SK-N-SH treated with all-trans-retinoic acid at 6 μM for 48 hours (cell line): ENCODE measurements around the gene PDE4B.

Experiments
- ATAC-seq: fragments of 200-7000 bp; cut with Tn5 transposase; 3 replicates; pipeline ENCODE4 v1.9.1; 2020; ENCODE audit warnings: mild to moderate bottlenecking, moderate library complexity
- ARNTL ChIP-seq: fragments of 450-650 bp; formaldehyde crosslinking; IDR thresholded peaks from 2 replicates; pipeline ENCODE4 v1.5.0; 2020; ENCODE audit warnings: low read depth, mild to moderate bottlenecking, moderate library complexity, borderline replicate concordance
- BACH2 ChIP-seq: fragments of 250-450 bp; sonication (Bioruptor Pico); IDR thresholded peaks from 2 replicates; pipeline ENCODE4 v1.9.0; 2021; ENCODE audit warnings: mild to moderate bottlenecking, borderline replicate concordance
- CREB5 ChIP-seq: fragments of 250-450 bp; sonication (Bioruptor Pico); IDR thresholded peaks from 2 replicates; pipeline ENCODE4 v1.5.1; 2020; ENCODE audit warnings: low read depth, mild to moderate bottlenecking, moderate library complexity
- CSDC2 ChIP-seq: fragments of 250-450 bp; sonication (Bioruptor Pico); IDR thresholded peaks from 2 replicates; pipeline ENCODE4 v1.5.0; 2020; ENCODE audit warnings: mild to moderate bottlenecking, moderate library complexity
- CSRNP3 ChIP-seq: fragments of 250-450 bp; sonication (Bioruptor Pico); IDR thresholded peaks from 2 replicates; pipeline ENCODE4 v1.5.1; 2021; ENCODE audit warnings: mild to moderate bottlenecking, moderate library complexity
- ESRRG ChIP-seq: fragments of 250-450 bp; sonication (Bioruptor Pico); IDR thresholded peaks from 2 replicates; pipeline ENCODE4 v1.6.1; 2021; ENCODE audit warnings: mild to moderate bottlenecking
- GLIS3 ChIP-seq: fragments of 250-450 bp; sonication (Bioruptor Pico); IDR thresholded peaks from 2 replicates; pipeline ENCODE4 v1.5.0; 2020; ENCODE audit warnings: mild to moderate bottlenecking, moderate library complexity
- ISL1 ChIP-seq: fragments of 250-450 bp; sonication (Bioruptor Pico); IDR thresholded peaks from 2 replicates; pipeline ENCODE4 v2.1.2; 2022; ENCODE audit warnings: mild to moderate bottlenecking, moderate library complexity
- OSR1 ChIP-seq: fragments of 250-450 bp; sonication (Bioruptor Pico); IDR thresholded peaks from 2 replicates; pipeline ENCODE4 v1.8.0; 2022; ENCODE audit warnings: moderate library complexity, mild to moderate bottlenecking, inconsistent platforms
- PATZ1 ChIP-seq: fragments of 250-450 bp; sonication (Bioruptor Pico); IDR thresholded peaks from 2 replicates; pipeline ENCODE4 v1.8.0; 2020; ENCODE audit warnings: mild to moderate bottlenecking, moderate library complexity, borderline replicate concordance
- POU6F1 ChIP-seq: fragments of 250-450 bp; sonication (Bioruptor Pico); IDR thresholded peaks from 2 replicates; pipeline ENCODE4 v1.8.0; 2021; ENCODE audit warnings: low read depth, mild to moderate bottlenecking, moderate library complexity, borderline replicate concordance
- PPARA ChIP-seq: fragments of 250-450 bp; sonication (Bioruptor Pico); IDR thresholded peaks from 2 replicates; pipeline ENCODE4 v1.5.0; 2020; ENCODE audit warnings: mild to moderate bottlenecking, borderline replicate concordance
- RARB ChIP-seq: fragments of 250-450 bp; sonication (Bioruptor Pico); IDR thresholded peaks from 2 replicates; pipeline ENCODE4 v1.8.0; 2021; ENCODE audit warnings: mild to moderate bottlenecking, moderate library complexity
- SNAI2 ChIP-seq: fragments of 250-450 bp; sonication (Bioruptor Pico); IDR thresholded peaks from 2 replicates; pipeline ENCODE4 v1.5.0; 2020; ENCODE audit warnings: mild to moderate bottlenecking, moderate library complexity
- TCF4 ChIP-seq: fragments of 250-450 bp; sonication (Bioruptor Pico); IDR thresholded peaks from 2 replicates; pipeline ENCODE4 v1.8.0; 2021; ENCODE audit warnings: mild to moderate bottlenecking, moderate library complexity, borderline replicate concordance
- TOX ChIP-seq: fragments of 250-450 bp; sonication (Bioruptor Pico); IDR thresholded peaks from 2 replicates; pipeline ENCODE4 v1.8.0; 2021; ENCODE audit warnings: mild to moderate bottlenecking, moderate library complexity, borderline replicate concordance
- TSHZ2 ChIP-seq: fragments of 250-450 bp; sonication (Bioruptor Pico); IDR thresholded peaks from 2 replicates; pipeline ENCODE4 v1.5.0; 2020; ENCODE audit warnings: mild to moderate bottlenecking, moderate library complexity
- ZC3H10 ChIP-seq: fragments of 250-450 bp; sonication (Bioruptor Pico); IDR thresholded peaks from 2 replicates; pipeline ENCODE4 v1.5.1; 2021; ENCODE audit warnings: mild to moderate bottlenecking, moderate library complexity
- ZFP3 ChIP-seq: fragments of 250-450 bp; sonication (Bioruptor Pico); IDR thresholded peaks from 2 replicates; pipeline ENCODE4 v1.5.0; 2020; ENCODE audit warnings: mild to moderate bottlenecking, moderate library complexity
- ZFP30 ChIP-seq: fragments of 450-650 bp; formaldehyde crosslinking; IDR thresholded peaks from 2 replicates; pipeline ENCODE4 v1.5.0; 2022; ENCODE audit warnings: mild to moderate bottlenecking, moderate library complexity
- ZNF565 ChIP-seq: fragments of 450-650 bp; formaldehyde crosslinking; conservative IDR thresholded peaks from 2 replicates; pipeline ENCODE4 v1.5.0; 2020; ENCODE audit warnings: low read depth, mild to moderate bottlenecking, moderate library complexity
- ZNF70 ChIP-seq: fragments of 450-650 bp; formaldehyde crosslinking; IDR thresholded peaks from 2 replicates; pipeline ENCODE4 v1.5.0; 2020; ENCODE audit warnings: mild to moderate bottlenecking, moderate library complexity
- ZNF8 ChIP-seq: fragments of 450-650 bp; formaldehyde crosslinking; IDR thresholded peaks from 2 replicates; pipeline ENCODE4 v1.5.0; 2020; ENCODE audit warnings: mild to moderate bottlenecking, moderate library complexity

PDE4B gene

GRCh38 chr1:65939191-65939590 is 146.5 kb downstream of the PDE4B start:
- ATAC-seq: no peak

GRCh38 chr1:65939636-65940035 is 146.9 kb downstream of the PDE4B start:
- ATAC-seq: no peak
- TF ChIP-seq POU6F1 (CRISPR knock-in tag) (no peak), SNAI2 (CRISPR knock-in tag) (no peak), PPARA (CRISPR knock-in tag) (no peak), TOX (CRISPR knock-in tag) (no peak), PATZ1 (CRISPR knock-in tag) (no peak), TCF4 (CRISPR knock-in tag) (no peak), ZNF70 (no peak), ZNF8 (CRISPR knock-in tag) (no peak), ISL1 (CRISPR knock-in tag) (no peak), CSDC2 (CRISPR knock-in tag) (no peak), ZNF565 (CRISPR knock-in tag) (no peak)

More at GRCh38 chr1:65939191-65939590, 146.5 kb downstream of the PDE4B start:
- no peak for TF ChIP-seq OSR1 (CRISPR knock-in tag)
- no peak for TF ChIP-seq TOX (CRISPR knock-in tag)
- TF ChIP-seq ESRRG (CRISPR knock-in tag): no peak
- no peak for TF ChIP-seq ZFP30
- TF ChIP-seq GLIS3 (CRISPR knock-in tag): no peak
- no peak for TF ChIP-seq RARB (CRISPR knock-in tag)
- no peak for TF ChIP-seq CREB5 (CRISPR knock-in tag)
- TF ChIP-seq CSRNP3 (CRISPR knock-in tag): no peak
- TF ChIP-seq TCF4 (CRISPR knock-in tag): no peak
- TF ChIP-seq BACH2 (CRISPR knock-in tag): no peak
- no peak for TF ChIP-seq ZNF565 (CRISPR knock-in tag)
- no peak for TF ChIP-seq ARNTL (CRISPR knock-in tag)
- TF ChIP-seq TSHZ2 (CRISPR knock-in tag): no peak
- no peak for TF ChIP-seq ZC3H10 (CRISPR knock-in tag)
- TF ChIP-seq CSDC2 (CRISPR knock-in tag): no peak
- TF ChIP-seq SNAI2 (CRISPR knock-in tag): no peak
- no peak for TF ChIP-seq PPARA (CRISPR knock-in tag)
- TF ChIP-seq ZFP3: no peak
- TF ChIP-seq POU6F1 (CRISPR knock-in tag): no peak
- TF ChIP-seq ISL1 (CRISPR knock-in tag): no peak
